K562 (cell line): ENCODE measurements around the gene MEF2B. TPM values are rescaled to one million over a fixed set of nuclear protein-coding genes. Genes with fewer than 3 reads are reported as not detected.
A peak's percentile ranks its signal among the peaks of the same experiment; 100 is the strongest.

ENCODE experiments used
- ATAC-seq: fragments of 200-7000 bp; cut with Tn5 transposase; 3 replicates; pipeline ENCODE4 v1.9.1; 2020; ENCODE audit warnings: moderate library complexity
- BruUV-seq: library from RNA; stranded (reverse); fragments of 400-500 nt; replicated peaks from 2 replicates; lab custom pipeline; 2021; lab: Mats Ljungman, UMichigan
- CTCF ChIA-PET: fragments of 300-600 bp; formaldehyde crosslinking; extraction: SDS; loops from one replicate; lab custom pipeline; 2021; ENCODE audit warnings: low intra/inter-chr PET ratio; lab: Yijun Ruan, JAX
- POLR2A ChIA-PET: fragments of 300-600, 350-650 bp; sonication (Branson Sonifier 250); formaldehyde crosslinking; extraction: SDS; loops from one replicate; lab custom pipeline; 2021; ENCODE audit warnings: antibody characterized with exemption, inconsistent platforms; lab: Yijun Ruan, JAX
- DNase-seq, 4 experiments: peaks; one replicate each; pipeline versions ENCODE4 v3.0.0 to v3.0.0-alpha.2; 2011 to 2018; ENCODE audit warnings: low spot score in 3 of 4, mixed read lengths in 3 of 4; ENCODE audit errors: extremely low read depth in 1 of 4
- FAIRE-seq: peaks from 2 replicates; lab custom pipeline; 2011; peaks lifted over from hg19 to GRCh38; lab: Jason Lieb, UNC
- H2AFZ ChIP-seq: 2 replicates; pipeline ENCODE4 v1.6.0; 2011; ENCODE audit warnings: low read depth, low read length, control low read depth, inconsistent platforms
- H3K27ac ChIP-seq: fragments of 200-600 bp; 3 replicates; pipeline ENCODE4 v1.8.0; 2011; ENCODE audit warnings: low read depth, mild to moderate bottlenecking, control low read depth, inconsistent platforms, low read length, moderate library complexity, mixed read lengths; ENCODE audit errors: extremely low read depth
- H3K27me3 ChIP-seq, 2 experiments: fragments of 300-600 bp in 1 of 2; 2 replicates in 1 of 2; 3 replicates in 1 of 2; pipeline versions ENCODE4 v1.6.0 to v1.8.0; 2011; ENCODE audit warnings: inconsistent platforms in 2 of 2, low read length in 2 of 2, mild to moderate bottlenecking in 1 of 2, mixed read lengths in 1 of 2, moderate library complexity in 1 of 2; ENCODE audit not compliant: control insufficient read depth in 2 of 2, insufficient read depth in 2 of 2
- H3K36me3 ChIP-seq: fragments of 300-600 bp; 3 replicates; pipeline ENCODE4 v1.8.0; 2011; ENCODE audit warnings: mild to moderate bottlenecking, low read length, inconsistent platforms; ENCODE audit not compliant: control insufficient read depth, insufficient read depth
- H3K4me1 ChIP-seq, 2 experiments: fragments of 200-600 bp in 1 of 2; replicated peaks in 1 of 2; 2 replicates in 1 of 2; 3 replicates in 1 of 2; pipeline versions ENCODE4 v1.5.1 to v1.8.0; 2011; ENCODE audit warnings: inconsistent platforms in 2 of 2, low read length in 2 of 2, mild to moderate bottlenecking in 1 of 2, mixed read lengths in 1 of 2, moderate library complexity in 1 of 2; ENCODE audit not compliant: control insufficient read depth in 2 of 2, insufficient read depth in 2 of 2
- H3K4me2 ChIP-seq: 2 replicates; pipeline ENCODE4 v1.6.1; 2011; ENCODE audit warnings: low read length, control low read depth, inconsistent platforms, mixed read lengths; ENCODE audit not compliant: insufficient read depth
- H3K4me3 ChIP-seq: fragments of 200-600 bp; sonication (generic), shearing (Covaris generic); 2 replicates; pipeline ENCODE4 v1.5.1; 2016; ENCODE audit warnings: control low read depth, inconsistent platforms
- H3K79me2 ChIP-seq: fragments of 200-600 bp; 3 replicates; pipeline ENCODE4 v1.8.0; 2011; ENCODE audit warnings: low read length, inconsistent platforms; ENCODE audit not compliant: control insufficient read depth, insufficient read depth
- H3K9ac ChIP-seq, 2 experiments: 2 replicates each; pipeline versions ENCODE4 v1.6.0 to v1.6.1; 2011; ENCODE audit warnings: low read depth in 2 of 2, low read length in 2 of 2, control low read depth in 1 of 2, inconsistent platforms in 1 of 2, mild to moderate bottlenecking in 1 of 2, mixed read lengths in 1 of 2; ENCODE audit not compliant: insufficient read depth in 1 of 2
- H3K9me1 ChIP-seq: one replicate; pipeline ENCODE4 v1.6.0; 2011; ENCODE audit warnings: inconsistent platforms, mild to moderate bottlenecking, low read length, moderate library complexity; ENCODE audit not compliant: control insufficient read depth, insufficient read depth
- H3K9me3 ChIP-seq: replicated peaks from 2 replicates; pipeline ENCODE4 v1.5.1; 2011; ENCODE audit warnings: low read depth, low read length, inconsistent platforms; ENCODE audit not compliant: control insufficient read depth, insufficient read depth
- H4K20me1 ChIP-seq: replicated peaks from 2 replicates; pipeline ENCODE4 v1.6.1; 2011; ENCODE audit warnings: low read length, inconsistent platforms, mixed read lengths; ENCODE audit not compliant: control insufficient read depth, insufficient read depth
- ARID3A ChIP-seq: IDR thresholded peaks from 2 replicates; pipeline ENCODE4 v1.6.1; 2012; ENCODE audit warnings: low read depth, low read length, improper control_type of control experiment, borderline replicate concordance
- POLR2G ChIP-seq: fragments of 200-400 bp; formaldehyde crosslinking; IDR thresholded peaks from 2 replicates; pipeline ENCODE4 v1.6.1; 2017; ENCODE audit warnings: low read depth, mild to moderate bottlenecking, antibody characterized with exemption, low read length, moderate library complexity
- RBFOX2 ChIP-seq: fragments of 200-400 bp; formaldehyde crosslinking; IDR thresholded peaks from 2 replicates; pipeline ENCODE4 v1.6.1; 2017; ENCODE audit warnings: low read depth, mild to moderate bottlenecking, low read length, moderate library complexity
- WGBS: fragments of 100-300 bp; shearing (Covaris generic); methylation state at CpG from one replicate; pipeline ENCODE4 v1.1.6; 2016; ENCODE audit warnings: low coverage, mixed read lengths; ENCODE audit not compliant: insufficient coverage; ENCODE audit errors: missing lambda C conversion rate; 5-methylcytosine and 5-hydroxymethylcytosine counted together
- in situ Hi-C: fragments of 300-500 bp; cut with MboI; formaldehyde crosslinking; loops from 4 replicates; pipeline ENCODE4 v1.15.0; 2018; ENCODE audit warnings: inconsistent platforms, mixed read lengths
- intact Hi-C: fragments of 100-400 bp; cut with micrococcal nuclease; formaldehyde crosslinking; loops from 2 replicates; pipeline ENCODE4 v1.14.2; 2022
- polyA plus RNA-seq, 8 experiments: library from polyadenylated mRNA; depleted of rRNA in 4 of 8; stranded (reverse) in 5 of 8; unstranded in 3 of 8; fragments of >200 nt; fragmentation: Nextera tagmentation in 2 of 8; fragmentation: Illumina TruSeq in 1 of 8; extraction: Ambion mirVana in 2 of 8; extraction: Trizol in 1 of 8; gene quantifications; 2 replicates each; pipeline versions ENCODE4 v1.2.1 to v1.2.3, GENCODE V29; 2011 to 2014; ENCODE audit warnings: inconsistent platforms in 1 of 8, missing spikeins in 1 of 8
- total RNA-seq, 7 experiments: library from RNA; depleted of rRNA in 6 of 7; stranded (reverse); fragments of >200 nt in 6 of 7; fragmentation: Illumina TruSeq in 2 of 7; extraction: Trizol in 2 of 7; gene quantifications; 2 replicates each; pipeline versions ENCODE4 v1.2.1 to v1.2.3, GENCODE V29; 2011 to 2021; ENCODE audit warnings: low replicate concordance in 1 of 7

The MEF2B gene
- total and polyA plus RNA-seq, 9 of the 15 experiments (the other 6 are each of a cell fraction or from before 2014, with no cell fraction given) = 0.14 to 1.9 (median 0.71) TPM; not detected in 3

DNA sequence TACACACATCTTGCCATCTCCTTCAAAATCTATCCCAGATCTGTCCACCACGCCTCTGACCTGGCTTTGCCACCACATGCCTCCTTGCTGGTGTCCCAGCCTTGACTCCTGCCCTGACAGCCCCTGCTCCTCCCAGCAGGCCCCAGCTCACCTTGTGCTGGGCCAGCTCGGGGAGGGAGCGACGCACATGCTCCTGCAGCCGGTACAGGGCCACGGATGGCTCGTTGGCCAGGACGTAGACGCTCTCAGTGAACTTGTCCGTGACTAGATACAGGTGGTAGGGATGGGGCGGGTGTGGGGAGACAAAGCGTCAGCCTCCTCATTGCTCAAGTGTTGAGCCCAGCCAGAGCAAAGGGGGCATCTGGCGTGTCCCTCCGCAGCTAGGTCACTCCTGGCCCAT lies 16.7 kb upstream of the MEF2B start:
- H3K27me3 ChIP-seq = no peaks in the 10 kb centered on the region
- TF ChIP-seq ARID3A (no peak), RBFOX2 (peak; percentile 39; the same call in 1 of the 2 replicates), POLR2G (peak; percentile 59; the same call in 1 of the 2 replicates)
- H3K79me2 ChIP-seq = peaks cover 20% of the 10 kb centered on the region
- DNase-seq (no peak), ATAC-seq (no peak), FAIRE-seq (no peak)
- no peak overlapping the region for H3K4me3 ChIP-seq
- intact Hi-C loops = loop anchor here (5.0 kb wide), 2 partner anchors 156 to 176 kb away; no protein-coding TSS in a partner anchor
- H3K36me3 ChIP-seq = peaks cover 34% of the 10 kb centered on the region; the same call in 1 of the 3 replicates
- POLR2A ChIA-PET = no interaction called here
- H3K9me3 ChIP-seq = no peaks in the 10 kb centered on the region; the same call in 1 of the 2 replicates
- H2AFZ ChIP-seq = no peak overlapping the region
- CTCF ChIA-PET = interaction anchor here (1.2 to 1.8 kb wide), 2 partner anchors 39 to 303 kb away, joined by 3 to 4 read pairs; no protein-coding TSS in a partner anchor
- in situ Hi-C loops = no loop called here
- no TSS peak for BruUV-seq
- no peak overlapping the region for H3K4me2 ChIP-seq
- no peaks in the 10 kb centered on the region for H3K9me1 ChIP-seq
- H4K20me1 ChIP-seq = no peaks in the 10 kb centered on the region
- WGBS = 97% methylated on average over 13 of the region's 14 CpGs
- H3K9ac ChIP-seq = peak overlapping the region in 1 of 2 experiments; percentile 10; a peak in 1 of 4 replicates
- no peak overlapping the region for H3K27ac ChIP-seq
- H3K4me1 ChIP-seq = peaks cover 2 to 15% of the 10 kb centered on the region in 2 experiments; a peak in 3 of 5 replicates
